ENCODE data around the gene N4BP2.
A peak's percentile ranks its signal among the peaks of the same experiment; 100 is the strongest.

The N4BP2 gene

DNA sequence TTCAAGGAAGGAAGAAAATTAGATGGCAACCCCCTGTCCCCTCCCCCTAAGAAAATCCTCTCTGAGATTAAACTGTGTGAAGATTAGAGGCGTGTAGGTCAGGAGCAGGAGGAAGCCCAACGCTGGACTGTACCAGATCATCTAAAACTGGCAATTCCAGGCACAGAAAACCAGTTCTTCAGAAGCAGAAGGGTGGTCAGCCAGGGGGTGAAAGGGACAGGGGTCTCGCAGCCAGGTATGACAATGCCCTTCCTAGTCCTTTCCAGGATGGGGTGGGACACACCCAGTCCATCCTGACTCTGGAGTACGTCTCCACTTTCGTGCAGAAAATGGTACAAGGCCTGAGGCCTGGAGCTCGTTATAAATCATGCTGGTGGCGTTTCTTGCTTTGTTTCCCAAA lies 136.9 kb downstream of the N4BP2 start:
- DNase-seq: no peak

DNA sequence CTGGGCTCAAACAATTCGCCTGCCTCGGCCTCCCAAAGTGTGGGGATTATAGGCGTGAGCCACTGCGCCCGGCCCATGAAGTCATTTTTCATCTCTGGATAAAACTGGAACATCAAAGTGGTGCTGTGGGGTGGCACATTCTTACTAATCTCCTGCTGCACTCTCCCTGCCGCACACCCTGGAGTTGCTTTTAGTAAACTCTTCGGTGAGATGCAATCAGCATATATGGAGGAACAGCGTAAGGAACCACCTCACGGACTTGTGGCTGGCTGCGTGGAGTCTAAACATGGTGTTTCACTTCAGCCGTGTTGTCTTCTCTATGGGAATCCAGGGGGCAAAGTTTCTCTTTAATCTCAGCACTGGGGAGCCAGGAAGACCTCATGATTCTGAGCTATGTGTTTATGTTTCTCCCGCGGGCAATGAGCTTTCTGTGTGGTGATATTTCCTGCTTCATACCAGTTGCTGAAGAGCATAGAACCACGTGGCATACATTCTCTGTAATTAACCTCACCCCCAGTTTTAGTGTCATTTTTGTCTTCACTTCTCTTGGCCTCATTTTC lies 138.0 kb downstream of the N4BP2 start:
- peak; percentile 72 for DNase-seq

DNA sequence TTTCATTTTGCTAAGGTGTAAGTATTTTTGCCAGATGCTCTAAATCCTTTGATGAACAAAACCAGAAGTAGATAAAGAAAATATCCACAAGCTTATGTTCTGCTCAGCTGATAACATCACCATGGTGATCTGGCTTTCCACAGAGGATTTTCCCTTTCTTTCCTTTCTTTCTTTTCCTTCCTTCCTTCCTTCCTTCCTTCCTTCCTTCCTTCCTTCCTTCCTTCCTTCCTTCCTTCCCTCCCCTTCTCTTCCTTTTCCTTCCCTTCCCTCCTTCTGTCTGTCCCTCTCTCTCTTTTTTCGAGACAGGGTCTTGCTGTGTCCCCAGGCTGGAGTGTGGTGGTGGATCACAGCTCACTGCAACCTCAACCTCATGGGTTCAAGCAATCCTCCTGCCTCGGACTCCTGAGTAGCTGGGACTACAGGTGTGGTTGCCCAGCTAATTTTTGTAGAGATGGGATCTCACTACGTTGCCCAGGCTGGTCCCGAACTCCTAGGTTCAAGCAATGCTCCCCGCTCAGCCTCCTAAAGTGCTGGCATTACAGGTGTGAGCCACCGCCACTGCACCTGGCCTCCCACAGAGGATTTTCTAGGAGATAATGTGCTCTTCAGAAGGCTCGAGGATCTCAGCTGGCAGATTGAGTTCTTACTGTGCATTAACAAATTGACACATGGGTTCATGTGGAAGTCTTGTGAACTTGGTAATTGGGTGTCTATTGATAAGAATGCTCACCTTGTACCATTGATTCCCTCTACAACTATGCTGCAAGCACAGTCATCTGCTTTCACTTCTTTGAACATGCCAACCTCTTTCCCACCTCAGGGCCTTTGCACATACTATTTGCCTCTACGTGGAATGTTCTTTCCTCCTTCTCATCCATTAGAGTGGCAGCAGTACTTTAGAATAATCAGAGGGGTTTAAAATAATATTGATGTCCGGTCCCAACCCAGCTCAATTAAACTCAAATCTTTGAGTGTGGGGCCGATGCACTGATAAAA lies 138.8 kb downstream of the N4BP2 start:
- DNase-seq: peak; percentile 21

DNA sequence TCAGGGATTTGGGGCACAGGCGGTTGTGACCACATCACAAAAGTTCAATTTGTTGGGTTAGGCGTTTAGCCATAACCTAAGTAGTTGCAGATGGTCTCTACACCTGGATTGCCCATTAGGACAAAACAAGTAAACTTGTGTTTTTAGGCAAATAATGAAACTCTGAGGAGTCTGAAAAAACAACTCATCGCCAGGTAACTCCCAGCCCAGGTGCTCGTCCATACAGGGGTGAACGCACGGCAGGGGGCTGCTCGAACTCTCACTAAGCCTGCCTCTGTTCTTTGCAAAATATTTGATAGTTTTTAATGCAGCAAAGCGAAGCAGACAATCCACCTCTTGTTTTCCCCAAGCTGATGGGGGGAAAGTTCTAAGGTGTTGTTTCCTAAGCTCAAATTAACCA lies 139.6 kb downstream of the N4BP2 start:
- DNase-seq: peak; percentile 20

DNA sequence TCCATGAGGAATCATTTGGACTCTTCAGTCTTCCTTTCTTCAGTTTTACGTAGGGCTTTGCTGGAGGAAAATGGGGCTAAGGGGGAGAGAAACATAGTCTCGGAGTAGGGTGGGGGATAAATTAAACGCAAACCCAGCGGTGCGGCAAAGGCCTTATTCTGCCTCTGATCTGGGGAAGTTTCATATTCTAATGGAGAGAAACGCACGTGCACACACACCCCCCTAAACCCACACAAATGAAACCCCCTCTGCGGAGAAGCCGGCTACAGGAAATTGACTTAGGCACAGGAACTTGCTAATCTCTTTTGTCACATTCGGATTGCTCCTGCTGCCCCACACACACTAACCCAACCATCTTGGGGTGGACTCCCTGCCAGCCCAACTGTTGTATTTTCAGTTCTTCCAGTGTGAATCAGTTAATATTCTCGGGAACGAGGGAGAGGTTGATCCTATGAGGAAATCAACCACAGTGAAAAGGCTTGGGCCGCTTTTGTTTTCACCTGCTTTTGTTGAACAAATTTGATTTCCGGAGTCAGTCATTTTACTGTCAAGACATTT lies 140.2 kb downstream of the N4BP2 start, which contains the start of gene RHOH:
Gene RHOH (plus strand): TSS at position 308 of the 558 bp plus-strand sequence. CDS start 46,356 bp downstream, outside the sequence.
- peak; percentile 87 for DNase-seq

DNA sequence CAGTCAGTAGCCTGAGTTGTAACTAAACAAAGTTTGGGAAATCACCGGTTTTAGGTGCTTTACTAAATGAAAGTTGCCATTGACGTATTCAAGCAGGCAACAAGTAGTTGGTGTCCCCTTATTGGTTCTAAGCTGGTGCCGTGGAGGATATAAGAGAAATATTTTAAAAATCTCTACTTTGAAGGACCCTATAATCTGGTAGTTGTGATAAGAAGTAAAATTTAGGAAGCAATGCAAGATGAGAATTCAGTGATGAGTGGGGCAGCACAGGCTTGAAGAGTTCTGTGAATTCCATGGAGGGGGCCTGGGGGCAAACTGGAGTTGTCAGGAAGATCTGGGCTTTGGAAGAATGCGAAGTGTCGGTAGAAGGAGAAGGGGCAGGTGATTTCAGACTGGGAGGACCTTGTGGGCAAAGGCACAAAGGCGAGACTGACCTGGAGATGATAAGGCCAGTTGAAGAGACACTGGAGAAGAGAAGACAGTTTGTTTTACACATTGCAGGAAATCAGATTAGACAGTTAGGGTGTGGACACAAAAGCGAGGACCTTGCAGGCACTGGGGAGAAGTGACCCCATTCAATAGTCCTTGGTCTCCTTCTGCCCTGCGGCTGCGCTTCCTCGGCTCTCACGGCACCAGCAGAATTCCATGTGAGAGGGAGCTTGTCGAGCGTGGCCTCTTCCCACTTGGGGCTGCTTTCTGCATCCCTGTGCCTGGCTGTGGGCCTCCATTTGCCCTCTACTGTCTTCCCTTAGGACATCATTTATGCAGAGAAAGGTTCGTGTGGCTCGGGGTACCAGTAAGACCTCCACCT lies 141.4 kb downstream of the N4BP2 start:
- peak; percentile 92 for DNase-seq

DNA sequence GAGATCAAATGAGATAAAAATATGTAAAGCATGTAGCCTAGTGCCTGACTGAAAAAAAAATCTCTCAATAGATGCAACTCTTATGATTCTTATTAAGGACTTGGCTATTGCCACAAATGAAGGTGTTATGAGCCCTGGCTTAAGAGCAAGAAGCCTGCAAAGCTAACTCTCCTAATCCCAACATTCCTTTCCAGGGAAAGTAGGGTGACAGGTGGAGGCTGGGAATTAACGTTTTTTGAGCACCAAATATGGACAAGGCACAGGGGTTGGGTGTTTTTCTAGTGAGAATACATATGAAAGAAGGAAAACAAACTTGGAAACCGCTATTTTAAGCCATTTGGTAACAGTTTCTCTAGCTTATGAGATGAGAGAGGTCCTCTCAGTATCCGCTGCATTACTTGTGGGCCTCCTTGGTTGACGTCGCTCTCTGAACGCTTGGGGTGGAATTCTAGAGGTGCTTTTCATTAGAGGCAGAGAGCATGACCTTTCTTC lies 142.6 kb downstream of the N4BP2 start:
- DNase-seq: peak; percentile 65

DNA sequence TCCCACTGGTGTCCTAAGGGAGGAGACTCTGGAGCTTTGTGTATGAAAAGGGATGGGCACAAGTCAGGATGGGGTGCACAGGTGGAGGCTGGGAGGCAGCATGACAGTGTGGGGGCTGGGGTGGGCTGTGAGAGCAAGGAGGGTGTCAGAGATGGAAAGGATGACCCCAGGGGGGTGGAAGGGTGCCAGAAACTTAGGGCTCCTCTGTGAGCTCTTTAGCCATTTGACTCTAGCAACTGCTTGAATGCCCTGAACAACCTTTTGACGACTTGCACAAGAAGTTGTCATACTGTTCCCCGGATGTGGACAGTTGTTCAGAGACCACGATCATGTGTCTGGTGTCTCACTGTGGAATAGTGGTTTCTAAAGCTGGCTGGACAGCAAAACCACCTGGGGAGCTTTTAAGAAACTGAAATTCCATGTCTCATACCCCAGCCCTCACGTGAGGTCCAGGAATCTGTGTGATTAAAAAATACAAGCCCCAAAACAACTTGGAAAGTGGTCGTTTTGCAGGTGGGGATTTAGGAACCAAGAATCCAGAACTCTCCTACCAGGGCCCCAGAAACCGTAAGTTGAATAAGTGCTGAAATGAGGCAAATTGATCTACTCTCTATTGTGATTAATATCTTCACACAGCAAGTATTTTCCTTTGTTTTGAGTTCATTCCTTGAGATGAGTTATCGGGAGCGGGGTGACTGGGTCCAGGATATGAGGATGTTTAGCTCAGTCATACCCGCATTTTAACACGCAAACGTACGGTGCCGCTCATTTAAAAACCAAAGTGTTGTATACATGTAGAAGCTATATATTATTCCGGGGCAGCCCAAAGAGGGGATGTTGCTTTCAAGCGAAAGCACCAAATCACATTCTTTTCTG lies 143.6 kb downstream of the N4BP2 start:
- peak; percentile 88 for DNase-seq

DNA sequence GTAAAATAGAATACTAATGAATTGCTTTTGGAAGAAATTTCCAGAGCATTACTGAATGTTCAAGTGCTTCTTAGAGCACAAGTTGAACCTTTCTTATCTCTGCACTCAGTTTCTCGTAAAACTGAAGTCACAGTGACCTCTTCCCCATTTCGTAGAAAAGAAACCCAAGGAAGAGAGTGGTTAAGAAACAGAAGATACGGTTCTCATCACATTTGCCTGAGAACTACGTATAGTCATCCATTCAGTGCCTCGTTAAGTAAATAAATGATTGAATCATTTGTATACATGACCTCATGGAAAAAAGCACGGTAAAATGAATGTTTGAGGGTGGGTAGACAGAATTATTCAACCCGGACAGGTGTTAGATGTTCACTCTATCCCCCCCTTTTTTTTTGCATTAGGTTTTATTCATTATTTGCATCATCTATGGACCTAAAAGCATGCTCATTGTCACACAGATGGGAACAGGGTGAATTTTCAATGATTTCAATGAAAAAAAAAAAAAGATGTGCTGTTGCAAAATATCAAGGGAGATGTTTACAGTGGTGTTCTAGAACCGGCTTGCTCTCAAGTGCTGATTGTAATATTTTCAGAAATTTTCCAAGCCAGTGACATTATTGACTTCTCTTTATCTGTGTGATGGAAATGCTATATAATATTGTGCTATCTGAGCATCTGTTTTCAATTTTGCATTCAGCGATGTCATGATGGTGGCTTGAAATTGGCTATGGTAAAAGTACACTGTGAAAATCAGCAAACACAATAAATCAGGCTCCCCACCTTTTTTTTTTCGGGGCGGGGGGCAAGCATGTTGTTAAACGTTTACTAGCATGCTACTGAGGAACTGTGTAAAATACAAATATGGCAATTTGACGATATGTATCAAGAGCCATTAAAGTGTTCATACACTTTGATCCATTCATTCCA lies 144.5 kb downstream of the N4BP2 start:
- DNase-seq: peak; percentile 86

DNA sequence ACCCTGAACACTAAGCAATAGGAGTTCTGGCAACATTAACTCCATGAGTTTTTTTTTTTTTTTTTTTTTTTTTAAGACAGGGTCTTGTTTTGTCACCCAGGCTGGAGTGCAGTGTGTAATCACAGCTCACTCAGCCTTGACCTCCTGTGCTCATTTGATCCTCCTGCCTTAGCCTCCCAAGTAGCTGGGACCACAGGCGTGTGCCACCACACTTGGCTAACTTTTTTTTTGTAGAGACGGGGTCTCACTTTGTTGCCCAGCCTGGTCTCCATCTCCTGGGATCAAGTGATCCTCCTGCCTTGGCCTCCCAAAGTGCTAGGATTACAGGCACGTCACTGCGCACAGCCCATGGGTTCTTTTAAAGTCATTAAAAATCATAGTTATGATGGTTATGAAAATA lies 145.2 kb downstream of the N4BP2 start:
- DNase-seq: peak; percentile 11

DNA sequence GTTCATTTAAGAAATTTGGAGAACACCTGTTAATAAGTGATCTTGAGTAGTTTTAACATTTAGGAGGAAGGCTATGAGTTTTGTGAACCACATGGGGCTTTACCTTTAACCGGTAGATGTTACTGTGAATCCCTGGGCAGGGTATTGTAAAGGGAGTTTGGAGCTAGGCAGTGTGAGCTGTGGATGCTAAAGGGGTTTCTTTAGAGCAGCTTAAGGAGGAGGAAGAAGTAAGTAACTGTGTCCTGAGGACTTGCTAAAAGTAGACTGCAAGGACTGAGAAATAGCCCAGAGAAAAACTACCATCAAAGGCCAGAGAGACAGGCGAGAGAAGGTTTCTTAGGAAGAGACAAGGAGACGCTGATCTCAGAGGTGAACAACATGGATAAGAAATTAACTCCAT lies 145.8 kb downstream of the N4BP2 start:
- DNase-seq: peak; percentile 19

DNA sequence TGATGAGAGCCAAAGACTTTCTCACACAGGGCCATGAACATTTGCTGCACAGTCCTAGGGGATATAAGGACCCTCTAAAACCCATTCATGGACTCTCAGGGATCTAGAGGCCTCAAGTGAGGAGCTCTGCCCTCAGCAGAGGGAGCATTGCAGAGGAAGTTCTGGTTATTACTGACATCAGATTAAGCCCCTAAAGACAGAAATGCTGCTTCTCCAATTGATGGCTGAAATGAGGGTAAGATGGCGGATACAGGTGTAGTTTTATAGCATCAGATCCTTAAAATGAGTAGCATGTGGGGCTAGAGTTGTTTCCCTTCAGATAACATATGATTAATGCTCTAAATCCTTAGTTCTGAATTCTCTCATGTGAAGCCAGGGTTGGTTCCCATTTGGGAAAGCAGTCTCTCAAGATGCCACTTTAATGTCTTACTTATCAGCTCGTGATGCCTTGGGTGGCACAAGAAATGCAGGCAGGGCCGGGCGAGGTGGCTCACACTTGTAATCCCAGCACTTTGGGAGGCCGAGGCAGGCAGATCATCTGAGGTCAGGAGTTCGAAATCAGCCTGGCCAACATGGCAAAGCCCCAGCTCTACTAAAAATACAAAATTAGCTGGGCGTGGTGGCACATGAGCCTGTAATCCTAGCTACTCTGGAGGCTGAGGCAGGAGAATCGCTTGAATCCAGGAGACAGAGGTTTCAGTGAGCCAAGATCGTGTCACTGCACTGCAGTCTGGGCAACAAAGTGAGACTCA lies 148.0 kb downstream of the N4BP2 start:
- peak; percentile 44 for DNase-seq

DNA sequence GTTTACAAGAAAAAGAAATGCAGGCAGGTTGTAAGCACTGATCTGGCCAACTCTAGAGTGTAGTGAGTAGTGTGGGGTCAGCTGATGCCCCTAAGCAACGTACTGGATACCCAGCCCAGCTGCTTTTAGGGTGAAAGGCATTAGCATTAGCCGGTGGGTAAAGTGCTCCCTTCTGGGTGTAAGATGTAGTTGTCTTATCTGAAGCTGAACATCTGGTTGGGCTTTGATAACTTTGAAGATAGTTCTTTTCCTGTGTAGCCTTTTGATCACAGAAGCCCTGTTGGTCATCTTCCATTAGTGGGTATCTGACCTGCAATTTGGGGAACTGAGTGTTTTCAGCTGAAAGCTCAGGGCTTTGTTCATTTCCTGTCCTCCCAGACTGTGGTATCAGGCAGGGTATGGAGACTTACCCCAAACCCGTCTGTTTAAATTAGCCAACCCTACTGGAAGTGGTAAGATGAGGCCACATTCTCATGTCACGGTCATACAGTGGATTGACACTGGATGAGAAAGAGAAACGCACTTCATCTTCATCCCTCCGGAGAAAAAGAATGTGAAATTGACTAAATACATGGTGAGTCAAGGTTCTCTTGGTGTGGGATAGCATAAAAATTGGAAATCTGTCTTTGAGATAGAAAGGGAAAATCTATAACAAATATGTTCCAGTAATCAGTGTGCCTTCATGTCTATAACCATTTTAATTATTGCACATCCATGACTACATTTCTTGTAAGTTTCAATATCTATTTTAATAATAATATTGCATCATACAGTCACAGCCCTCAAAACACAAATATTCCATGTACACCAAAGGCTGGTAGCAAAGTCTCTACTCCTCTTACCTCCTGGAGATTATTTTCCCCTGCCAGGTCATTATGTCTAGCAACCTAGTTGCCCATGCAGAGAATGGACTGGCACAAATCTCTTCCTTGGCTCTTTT lies 148.9 kb downstream of the N4BP2 start:
- peak; percentile 92 for DNase-seq

DNA sequence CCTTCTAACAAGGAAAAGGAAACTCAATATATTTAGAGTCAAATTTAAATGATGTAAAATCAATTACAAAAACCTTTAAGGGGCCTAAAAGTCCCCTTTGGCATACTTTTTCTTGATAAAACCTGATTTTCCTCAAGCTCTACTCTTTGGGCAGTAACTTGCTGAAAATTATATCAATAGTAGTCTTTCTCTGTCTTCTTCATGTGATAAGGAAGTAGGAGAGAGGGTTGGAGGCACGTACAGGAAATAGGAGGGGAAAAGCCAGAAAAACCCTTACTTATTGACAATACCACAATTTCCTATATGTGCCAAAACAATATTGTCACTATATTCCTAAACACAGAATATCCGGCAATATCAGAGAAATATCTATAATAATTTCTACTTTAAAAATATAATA lies 149.8 kb downstream of the N4BP2 start:
- peak; percentile 56 for DNase-seq

Data from hematopoietic multipotent progenitor cell treated with erythropoietin and hydrocortisone succinate and interleukin-3 and kit ligand, for 6 days (in vitro differentiated cells).